K562 (cell line): ENCODE data around the gene CDC37. TPM values are rescaled to one million over a fixed set of nuclear protein-coding genes. Genes with fewer than 3 reads are reported as not detected.

ENCODE experiments used
- ATAC-seq: fragments of 200-7000 bp; cut with Tn5 transposase; 3 replicates; pipeline ENCODE4 v1.9.1; 2020; ENCODE audit warnings: moderate library complexity
- BruUV-seq: library from RNA; stranded (reverse); fragments of 400-500 nt; replicated peaks from 2 replicates; lab custom pipeline; 2021; lab: Mats Ljungman, UMichigan
- CTCF ChIA-PET: fragments of 300-600 bp; formaldehyde crosslinking; extraction: SDS; loops from one replicate; lab custom pipeline; 2021; ENCODE audit warnings: low intra/inter-chr PET ratio; lab: Yijun Ruan, JAX
- POLR2A ChIA-PET: fragments of 300-600, 350-650 bp; sonication (Branson Sonifier 250); formaldehyde crosslinking; extraction: SDS; loops from one replicate; lab custom pipeline; 2021; ENCODE audit warnings: antibody characterized with exemption, inconsistent platforms; lab: Yijun Ruan, JAX
- DNase-seq, 4 experiments: peaks; one replicate each; pipeline versions ENCODE4 v3.0.0 to v3.0.0-alpha.2; 2011 to 2018; ENCODE audit warnings: low spot score in 3 of 4, mixed read lengths in 3 of 4; ENCODE audit errors: extremely low read depth in 1 of 4
- FAIRE-seq: peaks from 2 replicates; lab custom pipeline; 2011; peaks lifted over from hg19 to GRCh38; lab: Jason Lieb, UNC
- H2AFZ ChIP-seq: 2 replicates; pipeline ENCODE4 v1.6.0; 2011; ENCODE audit warnings: low read depth, low read length, control low read depth, inconsistent platforms
- H3K27ac ChIP-seq: fragments of 200-600 bp; 3 replicates; pipeline ENCODE4 v1.8.0; 2011; ENCODE audit warnings: low read depth, mild to moderate bottlenecking, control low read depth, inconsistent platforms, low read length, moderate library complexity, mixed read lengths; ENCODE audit errors: extremely low read depth
- H3K27me3 ChIP-seq, 2 experiments: fragments of 300-600 bp in 1 of 2; 2 replicates in 1 of 2; 3 replicates in 1 of 2; pipeline versions ENCODE4 v1.6.0 to v1.8.0; 2011; ENCODE audit warnings: inconsistent platforms in 2 of 2, low read length in 2 of 2, mild to moderate bottlenecking in 1 of 2, mixed read lengths in 1 of 2, moderate library complexity in 1 of 2; ENCODE audit not compliant: control insufficient read depth in 2 of 2, insufficient read depth in 2 of 2
- H3K36me3 ChIP-seq: fragments of 300-600 bp; 3 replicates; pipeline ENCODE4 v1.8.0; 2011; ENCODE audit warnings: mild to moderate bottlenecking, low read length, inconsistent platforms; ENCODE audit not compliant: control insufficient read depth, insufficient read depth
- H3K4me1 ChIP-seq, 2 experiments: fragments of 200-600 bp in 1 of 2; replicated peaks in 1 of 2; 2 replicates in 1 of 2; 3 replicates in 1 of 2; pipeline versions ENCODE4 v1.5.1 to v1.8.0; 2011; ENCODE audit warnings: inconsistent platforms in 2 of 2, low read length in 2 of 2, mild to moderate bottlenecking in 1 of 2, mixed read lengths in 1 of 2, moderate library complexity in 1 of 2; ENCODE audit not compliant: control insufficient read depth in 2 of 2, insufficient read depth in 2 of 2
- H3K4me2 ChIP-seq: 2 replicates; pipeline ENCODE4 v1.6.1; 2011; ENCODE audit warnings: low read length, control low read depth, inconsistent platforms, mixed read lengths; ENCODE audit not compliant: insufficient read depth
- H3K4me3 ChIP-seq: fragments of 200-600 bp; sonication (generic), shearing (Covaris generic); 2 replicates; pipeline ENCODE4 v1.5.1; 2016; ENCODE audit warnings: control low read depth, inconsistent platforms
- H3K79me2 ChIP-seq: fragments of 200-600 bp; 3 replicates; pipeline ENCODE4 v1.8.0; 2011; ENCODE audit warnings: low read length, inconsistent platforms; ENCODE audit not compliant: control insufficient read depth, insufficient read depth
- H3K9ac ChIP-seq, 2 experiments: 2 replicates each; pipeline versions ENCODE4 v1.6.0 to v1.6.1; 2011; ENCODE audit warnings: low read depth in 2 of 2, low read length in 2 of 2, control low read depth in 1 of 2, inconsistent platforms in 1 of 2, mild to moderate bottlenecking in 1 of 2, mixed read lengths in 1 of 2; ENCODE audit not compliant: insufficient read depth in 1 of 2
- H3K9me1 ChIP-seq: one replicate; pipeline ENCODE4 v1.6.0; 2011; ENCODE audit warnings: inconsistent platforms, mild to moderate bottlenecking, low read length, moderate library complexity; ENCODE audit not compliant: control insufficient read depth, insufficient read depth
- H3K9me3 ChIP-seq: replicated peaks from 2 replicates; pipeline ENCODE4 v1.5.1; 2011; ENCODE audit warnings: low read depth, low read length, inconsistent platforms; ENCODE audit not compliant: control insufficient read depth, insufficient read depth
- H4K20me1 ChIP-seq: replicated peaks from 2 replicates; pipeline ENCODE4 v1.6.1; 2011; ENCODE audit warnings: low read length, inconsistent platforms, mixed read lengths; ENCODE audit not compliant: control insufficient read depth, insufficient read depth
- BRD9 ChIP-seq: fragments of 450-650 bp; IDR thresholded peaks from 2 replicates; pipeline ENCODE4 v1.6.1; 2018; ENCODE audit warnings: low read depth; ENCODE audit not compliant: partially characterized antibody
- CUX1 ChIP-seq: fragments of 200-800 bp; sonication (Bioruptor generic); IDR thresholded peaks from 2 replicates; pipeline ENCODE4 v1.6.1; 2016; ENCODE audit warnings: missing genetic modification characterization, missing compliant biosample characterization
- E2F1 ChIP-seq: sonication (generic); formaldehyde crosslinking; IDR thresholded peaks from 2 replicates; pipeline ENCODE4 v1.8.1; 2023; ENCODE audit warnings: mild to moderate bottlenecking, missing genetic modification reagents, moderate library complexity
- EHMT2 ChIP-seq: fragments of 450-650 bp; IDR thresholded peaks from 2 replicates; pipeline ENCODE4 v1.6.1; 2018; ENCODE audit warnings: antibody characterized with exemption
- FIP1L1 ChIP-seq: fragments of 200-400 bp; formaldehyde crosslinking; IDR thresholded peaks from 2 replicates; pipeline ENCODE4 v1.6.1; 2018; ENCODE audit warnings: mild to moderate bottlenecking, low read depth, low read length; ENCODE audit not compliant: poor library complexity, severe bottlenecking
- FOXA3 ChIP-seq, 2 experiments: fragments of 450-650 bp in 1 of 2; sonication (generic) in 1 of 2; formaldehyde crosslinking; IDR thresholded peaks in 1 of 2; conservative IDR thresholded peaks in 1 of 2; 2 replicates each; pipeline versions ENCODE4 v1.4.0 to v1.8.0; 2020 to 2022; ENCODE audit warnings: mild to moderate bottlenecking in 2 of 2, missing genetic modification reagents in 1 of 2
- RAD21 ChIP-seq, 2 experiments: fragments of 250-450 bp in 1 of 2; fragments of 450-650 bp in 1 of 2; sonication (Bioruptor Pico) in 1 of 2; formaldehyde crosslinking in 1 of 2; IDR thresholded peaks in 1 of 2; conservative IDR thresholded peaks in 1 of 2; 2 replicates each; pipeline versions ENCODE4 v1.4.0 to v1.8.0; 2020 to 2022; ENCODE audit warnings: mild to moderate bottlenecking in 2 of 2, moderate library complexity in 1 of 2
- RBM15 ChIP-seq: fragments of 200-400 bp; formaldehyde crosslinking; IDR thresholded peaks from 2 replicates; pipeline ENCODE4 v1.6.1; 2018; ENCODE audit warnings: mild to moderate bottlenecking, low read length, moderate library complexity; ENCODE audit not compliant: insufficient read depth
- RBM25 ChIP-seq: fragments of 200-400 bp; formaldehyde crosslinking; IDR thresholded peaks from 2 replicates; pipeline ENCODE4 v1.6.1; 2018; ENCODE audit warnings: low read length, low read depth, moderate library complexity; ENCODE audit not compliant: severe bottlenecking
- SMARCA5 ChIP-seq: fragments of 450-650 bp; IDR thresholded peaks from 2 replicates; pipeline ENCODE4 v1.6.1; 2016
- XRCC5 ChIP-seq: fragments of 200-400 bp; formaldehyde crosslinking; IDR thresholded peaks from 2 replicates; pipeline ENCODE4 v1.6.1; 2017; ENCODE audit warnings: low read depth, mild to moderate bottlenecking, low read length
- ZBTB9 ChIP-seq: fragments of 450-650 bp; formaldehyde crosslinking; IDR thresholded peaks from 2 replicates; pipeline ENCODE4 v1.4.0; 2020; ENCODE audit warnings: mild to moderate bottlenecking, moderate library complexity
- ZSCAN32 ChIP-seq: fragments of 450-650 bp; formaldehyde crosslinking; IDR thresholded peaks from 2 replicates; pipeline ENCODE4 v1.4.0; 2020; ENCODE audit warnings: mild to moderate bottlenecking, moderate library complexity
- WGBS: fragments of 100-300 bp; shearing (Covaris generic); methylation state at CpG from one replicate; pipeline ENCODE4 v1.1.6; 2016; ENCODE audit warnings: low coverage, mixed read lengths; ENCODE audit not compliant: insufficient coverage; ENCODE audit errors: missing lambda C conversion rate; 5-methylcytosine and 5-hydroxymethylcytosine counted together
- in situ Hi-C: fragments of 300-500 bp; cut with MboI; formaldehyde crosslinking; loops from 4 replicates; pipeline ENCODE4 v1.15.0; 2018; ENCODE audit warnings: inconsistent platforms, mixed read lengths
- intact Hi-C: fragments of 100-400 bp; cut with micrococcal nuclease; formaldehyde crosslinking; loops from 2 replicates; pipeline ENCODE4 v1.14.2; 2022
- polyA plus RNA-seq, 8 experiments: library from polyadenylated mRNA; depleted of rRNA in 4 of 8; stranded (reverse) in 5 of 8; unstranded in 3 of 8; fragments of >200 nt; fragmentation: Nextera tagmentation in 2 of 8; fragmentation: Illumina TruSeq in 1 of 8; extraction: Ambion mirVana in 2 of 8; extraction: Trizol in 1 of 8; gene quantifications; 2 replicates each; pipeline versions ENCODE4 v1.2.1 to v1.2.3, GENCODE V29; 2011 to 2014; ENCODE audit warnings: inconsistent platforms in 1 of 8, missing spikeins in 1 of 8
- total RNA-seq, 7 experiments: library from RNA; depleted of rRNA in 6 of 7; stranded (reverse); fragments of >200 nt in 6 of 7; fragmentation: Illumina TruSeq in 2 of 7; extraction: Trizol in 2 of 7; gene quantifications; 2 replicates each; pipeline versions ENCODE4 v1.2.1 to v1.2.3, GENCODE V29; 2011 to 2021; ENCODE audit warnings: low replicate concordance in 1 of 7

The CDC37 gene
- total and polyA plus RNA-seq, 9 of the 15 experiments (the other 6 are each of a cell fraction or from before 2014, with no cell fraction given): 6.6 to 538 (median 227) TPM

GRCh38 chr19:10450191-10450852, 47.0 kb upstream of the CDC37 start:
- Histone ChIP-seq H3K79me2 (peaks cover 14% of the 10 kb centered on the region; the same call in 2 of the 3 replicates), H2AFZ (no peak overlapping the region), H3K4me1 (peaks cover 10 to 36% of the 10 kb centered on the region in 2 experiments), H3K9ac (peak overlapping the region in 1 of 2 experiments; percentile 6; a peak in 1 of 4 replicates), H3K9me3 (no peaks in the 10 kb centered on the region), H3K27ac (no peak overlapping the region), H3K4me3 (no peak overlapping the region), H3K4me2 (no peak overlapping the region), H3K27me3 (no peaks in the 10 kb centered on the region), H3K36me3 (peaks cover 47% of the 10 kb centered on the region; the same call in 2 of the 3 replicates), H4K20me1 (peaks cover 17% of the 10 kb centered on the region; the same call in 1 of the 2 replicates), H3K9me1 (peaks cover 4% of the 10 kb centered on the region)
- intact Hi-C loops (no loop called here), in situ Hi-C loops (no loop called here)
- TSS peak; percentile 30 for BruUV-seq
- ATAC-seq (no peak), FAIRE-seq (peak; percentile 11), DNase-seq (peak in 1 of 4 experiments; percentile 7)
- WGBS: 77% methylated on average over 11 of the region's 14 CpGs
- POLR2A ChIA-PET: interaction anchor here (0.6 to 1.1 kb wide), 4 partner anchors 20 to 1332 kb away, joined by 3 read pairs; partner anchors contain the start of gene ICAM5
- CTCF ChIA-PET: no interaction called here
- no peak for TF ChIP-seq FOXA3 (CRISPR knock-in tag; conservative IDR thresholded peaks at IDR 0.05 in 1 of 2, IDR thresholded peaks at IDR 0.05 in 1 of 2)
- TF ChIP-seq EHMT2: no peak
- TF ChIP-seq CUX1 (CRISPR knock-in tag): no peak
- no peak for TF ChIP-seq RAD21 (CRISPR knock-in tag; conservative IDR thresholded peaks at IDR 0.05 in 1 of 2, IDR thresholded peaks at IDR 0.05 in 1 of 2)
- TF ChIP-seq RBM15: no peak
- no peak for TF ChIP-seq FIP1L1
- peak; percentile 89 for TF ChIP-seq RBM25
- TF ChIP-seq ZSCAN32 (CRISPR knock-in tag): no peak
- 0 out of 2 replicates have a peak, but pooled peaks have one; percentile 40 for TF ChIP-seq SMARCA5
- no peak for TF ChIP-seq ZBTB9 (CRISPR knock-in tag)
- no peak for TF ChIP-seq BRD9
- no peak for TF ChIP-seq E2F1 (CRISPR knock-in tag)
- no peak for TF ChIP-seq XRCC5
